GM19238 (cell line): Measurements from ENCODE around the gene NAXE.
"Not testable (repeated sequence)": the region's sequence is repeated elsewhere in the genome, so short reads cannot be mapped to it uniquely, and the experiment has no call there.

Experiments
- DNase-seq: peaks from one replicate; pipeline ENCODE4 v3.0.0; 2011; ENCODE audit warnings: low spot score; ENCODE audit not compliant: insufficient read length

Gene NAXE

GRCh38 chr1:156622581-156623297, 31.2 kb downstream of the NAXE start:
- DNase-seq, result no peak

- DNase-seq, result no peak
Observed at GRCh38 chr1:156623946-156624813, 32.6 kb downstream of the NAXE start.

GRCh38 chr1:156624814-156625435, 33.3 kb downstream of the NAXE start:
- DNase-seq, result no peak

GRCh38 chr1:156625436-156626078, 34.0 kb downstream of the NAXE start:
- no peak for DNase-seq

- no peak for DNase-seq
Observed at GRCh38 chr1:156626079-156626438, 34.5 kb downstream of the NAXE start.

GRCh38 chr1:156627313-156627880, 35.8 kb downstream of the NAXE start:
- DNase-seq, result no peak

- no peak for DNase-seq
Observed at GRCh38 chr1:156629823-156630449, 38.4 kb downstream of the NAXE start.

GRCh38 chr1:156631152-156631551, 39.6 kb downstream of the NAXE start:
- DNase-seq, result not testable (repeated sequence)

- no peak for DNase-seq
Observed at GRCh38 chr1:156632355-156632754, 40.8 kb downstream of the NAXE start.

- no peak for DNase-seq
Observed at GRCh38 chr1:156638189-156638985, 46.8 kb downstream of the NAXE start.

- no peak for DNase-seq
Observed at GRCh38 chr1:156639601-156640101, 48.1 kb downstream of the NAXE start.

GRCh38 chr1:156640842-156641706, 49.5 kb downstream of the NAXE start:
- no peak for DNase-seq

GRCh38 chr1:156641761-156642264, 50.2 kb downstream of the NAXE start, which contains the start of gene BCAN:
TSS of gene BCAN (plus strand) at chr1:156642117. CDS start at chr1:156646055, 3,938 bp downstream.
- no peak for DNase-seq

GRCh38 chr1:156642265-156643048, 50.9 kb downstream of the NAXE start:
- no peak for DNase-seq

GRCh38 chr1:156643049-156643777, 51.6 kb downstream of the NAXE start:
- DNase-seq, result no peak

GRCh38 chr1:156643778-156644092, 52.2 kb downstream of the NAXE start:
- peak; percentile 58 for DNase-seq
